Measurements from ENCODE around the gene OR11H7.

- no peak for TF ChIP-seq GABPA (IDR thresholded peaks at IDR 0.05; ENCODE audit: low read depth)
- TF ChIP-seq, protein P1, sequence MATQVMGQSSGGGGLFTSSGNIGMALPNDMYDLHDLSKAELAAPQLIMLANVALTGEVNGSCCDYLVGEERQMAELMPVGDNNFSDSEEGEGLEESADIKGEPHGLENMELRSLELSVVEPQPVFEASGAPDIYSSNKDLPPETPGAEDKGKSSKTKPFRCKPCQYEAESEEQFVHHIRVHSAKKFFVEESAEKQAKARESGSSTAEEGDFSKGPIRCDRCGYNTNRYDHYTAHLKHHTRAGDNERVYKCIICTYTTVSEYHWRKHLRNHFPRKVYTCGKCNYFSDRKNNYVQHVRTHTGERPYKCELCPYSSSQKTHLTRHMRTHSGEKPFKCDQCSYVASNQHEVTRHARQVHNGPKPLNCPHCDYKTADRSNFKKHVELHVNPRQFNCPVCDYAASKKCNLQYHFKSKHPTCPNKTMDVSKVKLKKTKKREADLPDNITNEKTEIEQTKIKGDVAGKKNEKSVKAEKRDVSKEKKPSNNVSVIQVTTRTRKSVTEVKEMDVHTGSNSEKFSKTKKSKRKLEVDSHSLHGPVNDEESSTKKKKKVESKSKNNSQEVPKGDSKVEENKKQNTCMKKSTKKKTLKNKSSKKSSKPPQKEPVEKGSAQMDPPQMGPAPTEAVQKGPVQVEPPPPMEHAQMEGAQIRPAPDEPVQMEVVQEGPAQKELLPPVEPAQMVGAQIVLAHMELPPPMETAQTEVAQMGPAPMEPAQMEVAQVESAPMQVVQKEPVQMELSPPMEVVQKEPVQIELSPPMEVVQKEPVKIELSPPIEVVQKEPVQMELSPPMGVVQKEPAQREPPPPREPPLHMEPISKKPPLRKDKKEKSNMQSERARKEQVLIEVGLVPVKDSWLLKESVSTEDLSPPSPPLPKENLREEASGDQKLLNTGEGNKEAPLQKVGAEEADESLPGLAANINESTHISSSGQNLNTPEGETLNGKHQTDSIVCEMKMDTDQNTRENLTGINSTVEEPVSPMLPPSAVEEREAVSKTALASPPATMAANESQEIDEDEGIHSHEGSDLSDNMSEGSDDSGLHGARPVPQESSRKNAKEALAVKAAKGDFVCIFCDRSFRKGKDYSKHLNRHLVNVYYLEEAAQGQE (IDR thresholded peaks at IDR 0.05; ENCODE audit: insufficient replicate concordance, low read depth), result no peak
- TF ChIP-seq, protein P2, sequence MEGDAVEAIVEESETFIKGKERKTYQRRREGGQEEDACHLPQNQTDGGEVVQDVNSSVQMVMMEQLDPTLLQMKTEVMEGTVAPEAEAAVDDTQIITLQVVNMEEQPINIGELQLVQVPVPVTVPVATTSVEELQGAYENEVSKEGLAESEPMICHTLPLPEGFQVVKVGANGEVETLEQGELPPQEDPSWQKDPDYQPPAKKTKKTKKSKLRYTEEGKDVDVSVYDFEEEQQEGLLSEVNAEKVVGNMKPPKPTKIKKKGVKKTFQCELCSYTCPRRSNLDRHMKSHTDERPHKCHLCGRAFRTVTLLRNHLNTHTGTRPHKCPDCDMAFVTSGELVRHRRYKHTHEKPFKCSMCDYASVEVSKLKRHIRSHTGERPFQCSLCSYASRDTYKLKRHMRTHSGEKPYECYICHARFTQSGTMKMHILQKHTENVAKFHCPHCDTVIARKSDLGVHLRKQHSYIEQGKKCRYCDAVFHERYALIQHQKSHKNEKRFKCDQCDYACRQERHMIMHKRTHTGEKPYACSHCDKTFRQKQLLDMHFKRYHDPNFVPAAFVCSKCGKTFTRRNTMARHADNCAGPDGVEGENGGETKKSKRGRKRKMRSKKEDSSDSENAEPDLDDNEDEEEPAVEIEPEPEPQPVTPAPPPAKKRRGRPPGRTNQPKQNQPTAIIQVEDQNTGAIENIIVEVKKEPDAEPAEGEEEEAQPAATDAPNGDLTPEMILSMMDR (IDR thresholded peaks at IDR 0.05; ENCODE audit: insufficient read depth, low read length), result no peak
Observed at GRCh38 chr14:20274062-20274461, 45.3 kb downstream of the OR11H7 start.
